ENCODE results near the gene PCDHB5.
"Not testable (repeated sequence)": the region's sequence is repeated elsewhere in the genome, so short reads cannot be mapped to it uniquely, and the experiment has no call there.

The PCDHB5 gene

GRCh38 chr5:141172381-141173204, 37.6 kb downstream of the PCDHB5 start, which contains the start of gene PCDHB7:
TSS of gene PCDHB7 (plus strand) at chr5:141172644. CDS start at chr5:141172836, 192 bp downstream.
- TF ChIP-seq CTCF (IDR thresholded peaks at IDR 0.05; ENCODE audit: extremely low read depth, insufficient read depth, missing control alignments): peak; percentile 28
- in situ Hi-C loops (cut with MboI; ENCODE audit: low pct_unique_long_range_greater_than_20kb, low sequenced_read_pairs, unreplicated experiment): no loop called here
- no peak for DNase-seq (ENCODE audit: low spot score)

- DNase-seq (ENCODE audit: low spot score); in situ Hi-C loops (cut with MboI; ENCODE audit: low pct_unique_long_range_greater_than_20kb, low sequenced_read_pairs, unreplicated experiment): not testable (repeated sequence)
These were observed 39.5 kb downstream of the PCDHB5 start for GRCh38 chr5:141174291-141175104.

GRCh38 chr5:141175933-141176332, 40.9 kb downstream of the PCDHB5 start:
- no peak for DNase-seq (ENCODE audit: low spot score)
- TF ChIP-seq CTCF (IDR thresholded peaks at IDR 0.05; ENCODE audit: extremely low read depth, insufficient read depth, missing control alignments): no peak
- in situ Hi-C loops (cut with MboI; ENCODE audit: low pct_unique_long_range_greater_than_20kb, low sequenced_read_pairs, unreplicated experiment): no loop called here

GRCh38 chr5:141177577-141178191, 42.7 kb downstream of the PCDHB5 start, which contains the start of gene PCDHB8:
TSS of gene PCDHB8 (plus strand) at chr5:141177790. CDS start at chr5:141178035, 245 bp downstream.
- DNase-seq (ENCODE audit: low spot score); in situ Hi-C loops (cut with MboI; ENCODE audit: low pct_unique_long_range_greater_than_20kb, low sequenced_read_pairs, unreplicated experiment): not testable (repeated sequence)

GRCh38 chr5:141179371-141179770, 44.4 kb downstream of the PCDHB5 start:
- in situ Hi-C loops (cut with MboI; ENCODE audit: low pct_unique_long_range_greater_than_20kb, low sequenced_read_pairs, unreplicated experiment); DNase-seq (ENCODE audit: low spot score): not testable (repeated sequence)

GRCh38 chr5:141179876-141180275, 44.9 kb downstream of the PCDHB5 start:
- in situ Hi-C loops (cut with MboI; ENCODE audit: low pct_unique_long_range_greater_than_20kb, low sequenced_read_pairs, unreplicated experiment); DNase-seq (ENCODE audit: low spot score): not testable (repeated sequence)

GRCh38 chr5:141180313-141180712, 45.3 kb downstream of the PCDHB5 start:
- no peak for DNase-seq (ENCODE audit: low spot score)
- TF ChIP-seq CTCF (IDR thresholded peaks at IDR 0.05; ENCODE audit: extremely low read depth, insufficient read depth, missing control alignments): no peak
- in situ Hi-C loops (cut with MboI; ENCODE audit: low pct_unique_long_range_greater_than_20kb, low sequenced_read_pairs, unreplicated experiment): no loop called here

GRCh38 chr5:141182248-141182647, 47.2 kb downstream of the PCDHB5 start, which contains the start of gene PCDHB16:
TSS of gene PCDHB16 (plus strand) at chr5:141182387. CDS start at chr5:141182560, 173 bp downstream.
- in situ Hi-C loops (cut with MboI; ENCODE audit: low pct_unique_long_range_greater_than_20kb, low sequenced_read_pairs, unreplicated experiment): no loop called here
- no peak for TF ChIP-seq CTCF (IDR thresholded peaks at IDR 0.05; ENCODE audit: extremely low read depth, insufficient read depth, missing control alignments)
- DNase-seq (ENCODE audit: low spot score): no peak

- DNase-seq (ENCODE audit: low spot score); in situ Hi-C loops (cut with MboI; ENCODE audit: low pct_unique_long_range_greater_than_20kb, low sequenced_read_pairs, unreplicated experiment): not testable (repeated sequence)
These were observed 49.3 kb downstream of the PCDHB5 start for GRCh38 chr5:141184117-141184855.
